Measurements from ENCODE around the gene ZNF679.
"Not testable (repeated sequence)": the region's sequence is repeated elsewhere in the genome, so short reads cannot be mapped to it uniquely, and the experiment has no call there.

DNA sequence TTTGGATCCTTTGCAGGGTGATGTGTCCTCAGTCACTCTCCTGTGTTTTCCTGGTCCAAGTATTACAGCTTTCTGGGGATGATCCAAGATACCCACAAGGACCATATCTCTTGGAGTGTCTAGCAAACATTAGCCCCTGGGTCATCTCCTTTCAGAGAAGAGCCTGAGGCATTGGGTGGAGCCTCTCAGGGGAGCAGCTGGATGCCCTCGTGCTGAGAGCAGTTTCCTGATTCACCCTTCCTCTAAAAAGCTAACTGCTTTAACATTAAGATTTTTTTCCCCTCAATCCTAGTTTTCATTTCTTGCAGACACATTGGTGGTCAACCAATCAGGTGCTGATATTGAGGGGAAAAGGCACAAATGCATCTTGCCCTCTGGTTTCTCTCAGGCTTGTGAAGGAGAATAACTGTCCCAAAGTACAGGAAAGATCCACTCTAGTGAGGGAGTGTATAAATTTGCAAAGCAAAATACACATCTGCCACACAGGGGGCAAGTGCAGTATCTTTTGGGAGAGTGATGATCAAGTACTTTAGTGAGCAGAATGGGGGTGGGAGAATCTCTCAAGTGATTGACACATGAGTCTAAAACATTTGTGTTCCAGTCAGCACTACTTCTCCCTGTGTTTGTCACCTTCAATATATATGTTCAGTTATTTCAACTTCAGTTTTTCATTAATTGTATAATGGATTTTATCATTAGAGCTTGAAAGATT is 87.9 kb downstream of the ZNF679 start:
- TF ChIP-seq CTCF (conservative IDR thresholded peaks at IDR 0.05 in 1 of 2, IDR thresholded peaks at IDR 0.05 in 1 of 2; ENCODE audit: low read depth in 1 of 2, low read length in 2 of 2); EZH2 (IDR thresholded peaks at IDR 0.05; ENCODE audit: low read length, missing control alignments): not testable (repeated sequence)
